AG08395 (cell line): ENCODE measurements around the gene DECR2.
"Not testable (repeated sequence)": the region's sequence is repeated elsewhere in the genome, so short reads cannot be mapped to it uniquely, and the experiment has no call there.

ENCODE experiments used
- DNase-seq: peaks from one replicate; pipeline ENCODE4 v3.0.0; 2012; ENCODE audit warnings: mixed read lengths, low spot score

The DECR2 gene

GRCh38 chr16:401468-402348 lies at the start of gene DECR2:
DECR2 (plus strand) TSS chr16:401885; CDS start chr16:401964, 79 bp downstream.
- peak; percentile 98 for DNase-seq

- DNase-seq: peak; percentile 92
Measured at GRCh38 chr16:352547-353403, 48.9 kb upstream of the DECR2 start, which contains the start of gene AXIN1. AXIN1 (minus strand) TSS chr16:352723; CDS start chr16:347025, 5,698 bp downstream.

DNA sequence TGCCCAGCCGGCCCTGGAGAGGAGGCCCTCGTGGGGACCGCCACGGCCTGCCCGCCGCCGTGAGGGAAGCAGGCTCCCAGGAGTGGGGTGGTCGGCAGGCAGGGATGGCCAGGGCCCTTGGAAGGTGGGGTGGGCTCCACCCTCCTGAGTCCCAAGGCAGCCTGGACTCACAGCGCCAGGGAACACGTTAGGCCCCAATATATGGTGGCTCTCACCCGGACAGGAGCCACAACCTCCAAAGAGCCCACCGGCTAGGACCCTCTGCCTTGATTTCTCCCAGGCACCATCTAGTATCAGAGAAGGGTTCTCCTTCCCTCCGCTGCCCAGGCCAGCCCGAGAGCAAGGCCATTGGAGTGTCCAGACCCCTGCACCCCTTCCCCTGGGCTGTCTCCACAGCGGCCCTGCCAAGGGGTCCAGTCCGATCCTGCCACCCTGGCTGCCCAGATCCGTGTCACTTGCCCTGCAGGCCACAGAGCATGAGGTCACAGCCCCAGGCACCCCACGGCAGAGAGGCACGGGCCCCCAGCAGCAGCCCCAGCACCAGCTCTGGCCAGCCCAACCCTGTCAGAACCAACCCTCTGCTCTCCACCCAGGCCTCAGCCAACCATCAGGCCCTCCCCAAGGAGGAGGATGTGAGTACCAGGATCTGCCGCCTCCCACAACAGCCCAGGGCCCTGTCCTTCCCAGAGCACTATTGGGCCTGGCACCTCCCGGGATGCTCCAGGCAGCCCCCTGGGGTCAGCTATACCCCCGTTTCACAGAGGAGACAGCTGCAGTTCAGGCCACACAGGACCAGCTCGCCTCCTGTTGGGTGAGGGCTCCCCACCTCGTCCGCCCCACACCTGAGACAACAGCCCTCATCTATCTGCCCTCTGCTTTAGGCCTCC lies 48.0 kb upstream of the DECR2 start:
- DNase-seq: no peak

DNA sequence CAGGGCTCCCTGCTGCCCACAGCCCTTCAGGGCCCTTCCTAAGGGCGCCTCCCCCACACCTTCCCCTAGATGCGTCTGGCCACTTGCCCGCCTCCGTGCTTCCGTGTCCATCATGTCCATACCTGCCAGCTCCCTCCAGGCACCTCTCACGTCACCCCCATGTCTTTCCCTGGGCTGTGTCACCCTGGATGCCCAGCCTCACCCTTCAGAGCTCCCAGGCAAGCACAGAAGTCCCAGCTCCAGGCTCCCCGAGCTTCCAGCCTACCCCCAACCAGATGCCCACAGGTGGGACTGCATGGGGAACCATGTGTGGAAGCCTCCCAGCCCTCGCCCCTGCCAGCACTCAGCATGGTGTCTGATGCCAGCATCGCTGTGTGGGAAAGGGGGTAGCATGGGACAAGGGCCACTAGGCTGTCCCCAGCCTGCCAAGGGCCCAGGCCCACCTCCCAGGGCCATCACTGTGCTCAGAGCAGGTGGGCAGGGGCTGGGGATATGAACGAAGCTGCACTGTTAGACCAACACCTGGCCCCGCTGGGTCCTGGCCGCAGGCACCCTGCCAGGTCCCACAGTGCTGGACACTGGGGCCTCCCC lies 47.3 kb upstream of the DECR2 start:
- no peak for DNase-seq

DNA sequence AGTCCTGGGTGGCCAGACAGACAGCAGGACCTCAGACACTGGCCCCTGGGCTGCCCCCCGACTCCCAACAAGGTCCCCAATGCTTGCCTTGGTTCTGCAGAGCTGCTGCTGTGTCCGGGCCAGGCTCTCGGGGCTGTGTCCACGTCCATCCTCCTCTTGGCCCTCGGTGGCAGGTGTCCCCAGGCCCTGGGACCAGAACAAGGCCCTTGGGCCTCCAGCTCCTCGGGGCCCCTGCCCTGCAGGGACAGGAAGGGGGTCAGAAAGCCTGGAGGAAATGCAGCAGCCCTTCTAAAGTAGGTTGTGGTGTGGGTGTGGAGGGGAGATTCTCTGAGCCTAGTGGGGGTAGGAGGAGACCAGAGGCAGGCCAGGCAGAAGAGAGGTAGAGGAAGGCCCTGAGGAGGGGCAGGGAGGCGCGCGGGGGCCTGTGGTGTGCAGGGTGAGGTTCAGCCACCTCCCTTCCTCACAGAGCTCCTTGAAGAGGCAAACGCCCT lies 46.7 kb upstream of the DECR2 start:
- DNase-seq: no peak

DNA sequence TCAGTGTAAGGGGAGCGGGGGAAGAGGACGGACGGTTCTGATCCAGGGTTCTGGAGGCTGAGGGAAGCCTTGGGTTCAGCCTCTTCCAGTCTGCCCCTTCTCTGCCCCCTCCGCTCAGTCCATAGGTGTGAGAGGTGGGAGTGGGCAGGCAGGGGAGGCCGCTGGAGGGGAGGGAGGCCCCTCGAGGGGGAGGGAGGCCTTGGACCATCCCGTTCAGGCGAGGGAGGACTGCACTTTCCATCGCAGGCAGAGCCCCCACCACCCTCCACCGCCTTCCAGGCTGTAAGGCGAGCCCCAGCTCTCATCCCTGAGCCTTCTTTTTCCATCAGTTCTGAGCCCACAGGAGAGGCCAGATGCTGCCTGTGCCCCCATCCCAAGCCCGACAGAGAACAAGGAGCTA lies 44.9 kb upstream of the DECR2 start:
- DNase-seq: no peak

- no peak for DNase-seq
Measured at GRCh38 chr16:359067-359763, 42.5 kb upstream of the DECR2 start.

- DNase-seq: no peak
Measured at GRCh38 chr16:359871-360697, 41.6 kb upstream of the DECR2 start.

- no peak for DNase-seq
Measured at GRCh38 chr16:360698-361336, 40.9 kb upstream of the DECR2 start.

DNA sequence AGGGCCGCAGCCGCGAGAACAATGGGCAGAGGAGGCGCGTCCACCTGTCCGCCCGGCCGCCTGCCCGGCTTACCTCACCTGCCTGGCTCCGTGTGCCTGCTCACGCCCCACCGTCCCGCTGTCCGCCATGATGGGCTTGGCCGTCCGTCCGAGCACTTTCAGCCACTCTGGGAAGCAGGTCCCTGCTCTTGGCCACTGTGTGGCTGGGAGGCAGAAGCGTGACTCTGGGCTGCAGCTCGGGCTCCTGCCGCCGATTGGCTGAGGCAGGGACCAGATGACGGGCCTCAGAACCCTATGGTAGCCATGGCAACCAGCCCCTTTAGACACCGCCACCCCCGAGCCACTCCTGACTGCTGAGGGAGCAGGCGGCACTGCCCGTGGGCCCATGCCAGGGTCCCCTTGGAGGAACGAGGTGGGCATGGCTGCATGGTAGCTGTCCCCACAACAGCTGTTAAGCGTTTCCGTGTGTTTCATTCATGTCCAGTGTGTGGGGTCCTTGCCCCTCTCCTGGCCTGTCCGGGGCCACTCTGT lies 40.3 kb upstream of the DECR2 start:
- no peak for DNase-seq

GRCh38 chr16:361872-362701 lies 39.6 kb upstream of the DECR2 start:
- DNase-seq: peak; percentile 84

DNA sequence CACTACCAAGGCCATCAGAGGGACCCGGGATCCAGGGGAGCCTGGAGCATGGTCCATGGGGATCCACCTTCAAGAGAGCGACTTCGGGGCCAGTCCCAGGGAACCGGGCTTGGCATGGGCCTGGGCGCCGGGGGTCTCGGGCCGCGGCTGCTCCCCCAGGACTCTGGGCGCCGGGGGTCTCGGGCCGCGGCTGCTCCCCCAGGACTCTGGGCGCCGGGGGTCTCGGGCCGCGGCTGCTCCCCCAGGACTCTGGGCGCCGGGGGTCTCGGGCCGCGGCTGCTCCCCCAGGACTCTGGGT lies 39.0 kb upstream of the DECR2 start:
- DNase-seq: not testable (repeated sequence)

- DNase-seq: no peak
Measured at GRCh38 chr16:363110-363765, 38.4 kb upstream of the DECR2 start.

GRCh38 chr16:363766-364490 lies 37.8 kb upstream of the DECR2 start:
- DNase-seq: no peak

- no peak for DNase-seq
Measured at GRCh38 chr16:364595-365491, 36.8 kb upstream of the DECR2 start.

GRCh38 chr16:366476-366875 lies 35.2 kb upstream of the DECR2 start:
- DNase-seq: no peak
